SU-DHL-6 (cell line): ENCODE results near the gene EYA2.

Experiments
- H2AFZ ChIP-seq: fragments of 200-600 bp; sonication (generic); 2 replicates; pipeline ENCODE4 v1.6.1; 2014; ENCODE audit warnings: low read depth, mild to moderate bottlenecking, moderate library complexity, mixed read lengths, antibody characterized with exemption, low read length; ENCODE audit not compliant: severe bottlenecking
- H3F3A ChIP-seq: fragments of 200-600 bp; shearing (Covaris generic); 2 replicates; pipeline ENCODE4 v1.6.0; 2016; ENCODE audit warnings: antibody characterized with exemption, mild to moderate bottlenecking; ENCODE audit not compliant: insufficient read depth
- H3K27ac ChIP-seq: fragments of 200-600 bp; sonication (generic); 2 replicates; pipeline ENCODE4 v1.5.1; 2016; ENCODE audit warnings: low read depth, mild to moderate bottlenecking, low read length, moderate library complexity, mixed read lengths
- H3K27me3 ChIP-seq: fragments of 200-600 bp; sonication (generic), shearing (Covaris generic); 2 replicates; pipeline ENCODE4 v1.6.0; 2014; ENCODE audit warnings: mild to moderate bottlenecking, low read length
- H3K36me3 ChIP-seq: fragments of 200-600 bp; sonication (generic); 2 replicates; pipeline ENCODE4 v1.6.1; 2014; ENCODE audit warnings: mild to moderate bottlenecking, low read length, mixed read lengths
- H3K4me2 ChIP-seq: fragments of 300-600, 200-600 bp; shearing (Covaris generic), sonication (generic); 2 replicates; pipeline ENCODE4 v1.6.0; 2014; ENCODE audit warnings: low read length, low read depth, mild to moderate bottlenecking; ENCODE audit not compliant: poor library complexity, severe bottlenecking
- H3K4me3 ChIP-seq: fragments of 200-600 bp; sonication (generic); 2 replicates; pipeline ENCODE4 v1.5.1; 2014; ENCODE audit warnings: antibody characterized with exemption, low read length, mild to moderate bottlenecking, mixed read lengths; ENCODE audit not compliant: insufficient read depth, poor library complexity, severe bottlenecking
- H3K79me2 ChIP-seq: fragments of 200-600 bp; sonication (generic); 2 replicates; pipeline ENCODE4 v1.6.1; 2014; ENCODE audit warnings: mild to moderate bottlenecking, low read length, moderate library complexity; ENCODE audit not compliant: insufficient read depth
- H3K9ac ChIP-seq: fragments of 200-600 bp; sonication (generic); 2 replicates; pipeline ENCODE4 v1.7.0; 2014; ENCODE audit warnings: mild to moderate bottlenecking, low read length
- H3K9me2 ChIP-seq: fragments of 200-600 bp; sonication (generic); replicated peaks from 2 replicates; pipeline ENCODE4 v1.6.1; 2014; ENCODE audit warnings: low read length; ENCODE audit not compliant: insufficient read depth
- H3K9me3 ChIP-seq: fragments of 200-600 bp; sonication (generic); 2 replicates; pipeline ENCODE4 v1.6.1; 2014; ENCODE audit warnings: low read length, mixed read lengths; ENCODE audit not compliant: insufficient read depth
- H4K20me1 ChIP-seq: fragments of 200-600 bp; sonication (generic); 2 replicates; pipeline ENCODE4 v1.6.1; 2014; ENCODE audit warnings: low read depth, mild to moderate bottlenecking, antibody characterized with exemption, low read length, moderate library complexity, mixed read lengths
- EZH2phosphoT487 ChIP-seq: fragments of 200-600 bp; sonication (generic), shearing (Covaris generic); conservative IDR thresholded peaks from 2 replicates; pipeline ENCODE4 v1.6.1; 2018; ENCODE audit warnings: mild to moderate bottlenecking, antibody characterized with exemption, low read length, moderate library complexity, mixed read lengths
- TF ChIP-seq, protein P1 (sequence below): fragments of 200-600 bp; sonication (generic); IDR thresholded peaks from one replicate; pipeline ENCODE4 v1.5.1; 2017; ENCODE audit warnings: antibody characterized with exemption, mild to moderate bottlenecking, low read length, moderate library complexity; ENCODE audit not compliant: insufficient read depth, poor library complexity, severe bottlenecking

Gene EYA2

DNA sequence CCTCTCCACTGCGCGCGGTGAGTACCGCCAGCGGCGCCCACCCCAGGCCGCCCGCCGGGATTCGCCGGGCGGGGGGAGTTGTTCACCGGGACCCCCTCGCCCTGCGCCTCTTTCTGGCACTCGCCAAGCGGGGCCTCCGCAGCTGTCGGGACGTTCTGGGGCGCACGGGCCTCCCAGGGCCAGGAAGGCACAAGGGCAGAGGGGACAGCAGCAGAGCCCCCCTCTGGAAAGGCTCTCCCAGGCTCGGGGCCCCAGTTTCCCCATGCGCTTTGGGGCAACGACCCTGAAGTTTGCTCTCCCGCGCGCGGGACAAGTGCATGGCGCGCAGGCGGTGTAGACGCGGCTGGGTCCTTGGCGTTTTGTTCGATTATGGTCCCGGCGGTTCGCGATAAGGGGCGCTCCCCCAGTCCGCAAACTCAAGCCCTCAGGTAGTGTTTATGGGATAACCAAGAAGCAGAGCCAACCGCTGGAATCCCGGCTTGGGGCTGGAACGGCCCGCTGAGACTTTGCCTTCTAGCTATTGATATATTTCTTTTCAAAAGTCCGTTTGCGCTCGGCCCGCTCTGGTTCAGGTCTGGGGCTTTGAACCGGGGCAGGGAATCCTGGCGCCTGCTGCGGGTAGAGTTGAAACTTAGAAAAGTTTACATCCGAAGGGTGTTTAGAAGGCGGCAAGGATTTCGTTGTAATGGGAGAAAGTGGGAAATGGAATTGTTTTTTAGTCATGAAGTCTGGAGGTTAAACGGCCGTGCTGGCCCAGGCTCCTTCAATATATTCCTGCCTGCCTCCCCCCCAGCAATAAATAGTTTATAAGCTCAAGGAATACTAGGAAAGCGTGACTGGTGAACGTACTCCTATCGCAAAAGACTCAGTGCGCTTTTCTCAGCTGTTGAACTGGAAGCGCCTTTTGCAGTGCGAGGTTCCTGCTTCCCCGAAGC is 595 bp downstream of the EYA2 start:
- Histone ChIP-seq H3K4me3 (no peak overlapping the region), H3K27ac (no peak overlapping the region), H3F3A (no peaks in the 10 kb centered on the region), H3K9me3 (no peaks in the 10 kb centered on the region), H3K36me3 (no peaks in the 10 kb centered on the region), H3K79me2 (no peaks in the 10 kb centered on the region), H3K9ac (no peak overlapping the region), H2AFZ (no peak overlapping the region), H3K4me2 (no peak overlapping the region), H3K27me3 (no peaks in the 10 kb centered on the region), H3K9me2 (no peaks in the 10 kb centered on the region), H4K20me1 (no peaks in the 10 kb centered on the region)
- no peak for TF ChIP-seq EZH2phosphoT487
- TF ChIP-seq, protein P1, sequence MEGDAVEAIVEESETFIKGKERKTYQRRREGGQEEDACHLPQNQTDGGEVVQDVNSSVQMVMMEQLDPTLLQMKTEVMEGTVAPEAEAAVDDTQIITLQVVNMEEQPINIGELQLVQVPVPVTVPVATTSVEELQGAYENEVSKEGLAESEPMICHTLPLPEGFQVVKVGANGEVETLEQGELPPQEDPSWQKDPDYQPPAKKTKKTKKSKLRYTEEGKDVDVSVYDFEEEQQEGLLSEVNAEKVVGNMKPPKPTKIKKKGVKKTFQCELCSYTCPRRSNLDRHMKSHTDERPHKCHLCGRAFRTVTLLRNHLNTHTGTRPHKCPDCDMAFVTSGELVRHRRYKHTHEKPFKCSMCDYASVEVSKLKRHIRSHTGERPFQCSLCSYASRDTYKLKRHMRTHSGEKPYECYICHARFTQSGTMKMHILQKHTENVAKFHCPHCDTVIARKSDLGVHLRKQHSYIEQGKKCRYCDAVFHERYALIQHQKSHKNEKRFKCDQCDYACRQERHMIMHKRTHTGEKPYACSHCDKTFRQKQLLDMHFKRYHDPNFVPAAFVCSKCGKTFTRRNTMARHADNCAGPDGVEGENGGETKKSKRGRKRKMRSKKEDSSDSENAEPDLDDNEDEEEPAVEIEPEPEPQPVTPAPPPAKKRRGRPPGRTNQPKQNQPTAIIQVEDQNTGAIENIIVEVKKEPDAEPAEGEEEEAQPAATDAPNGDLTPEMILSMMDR: no peak

DNA sequence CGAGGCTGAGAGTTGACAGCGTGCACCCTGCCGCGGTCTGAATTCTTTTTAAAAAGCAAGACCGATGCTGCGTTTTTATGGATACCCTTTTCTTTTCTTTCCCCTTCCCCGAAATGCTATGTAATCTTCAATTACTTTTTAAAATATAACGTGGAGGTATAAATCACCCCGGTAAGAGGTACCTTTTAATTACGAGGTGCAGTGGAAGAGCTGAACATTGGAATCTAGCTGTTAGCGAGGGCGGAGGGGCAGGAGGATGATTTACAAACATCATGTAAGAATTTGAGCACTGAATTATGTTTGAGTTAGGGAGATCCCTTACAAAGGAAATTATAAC is 1.2 kb downstream of the EYA2 start:
- Histone ChIP-seq H3K9me3 (no peaks in the 10 kb centered on the region), H3F3A (no peaks in the 10 kb centered on the region), H3K9ac (no peak overlapping the region), H3K4me2 (no peak overlapping the region), H2AFZ (no peak overlapping the region), H4K20me1 (no peaks in the 10 kb centered on the region), H3K79me2 (no peaks in the 10 kb centered on the region), H3K27ac (no peak overlapping the region), H3K27me3 (no peaks in the 10 kb centered on the region), H3K4me3 (no peak overlapping the region), H3K36me3 (no peaks in the 10 kb centered on the region), H3K9me2 (no peaks in the 10 kb centered on the region)
- TF ChIP-seq EZH2phosphoT487: no peak
- TF ChIP-seq, protein P1: no peak

DNA sequence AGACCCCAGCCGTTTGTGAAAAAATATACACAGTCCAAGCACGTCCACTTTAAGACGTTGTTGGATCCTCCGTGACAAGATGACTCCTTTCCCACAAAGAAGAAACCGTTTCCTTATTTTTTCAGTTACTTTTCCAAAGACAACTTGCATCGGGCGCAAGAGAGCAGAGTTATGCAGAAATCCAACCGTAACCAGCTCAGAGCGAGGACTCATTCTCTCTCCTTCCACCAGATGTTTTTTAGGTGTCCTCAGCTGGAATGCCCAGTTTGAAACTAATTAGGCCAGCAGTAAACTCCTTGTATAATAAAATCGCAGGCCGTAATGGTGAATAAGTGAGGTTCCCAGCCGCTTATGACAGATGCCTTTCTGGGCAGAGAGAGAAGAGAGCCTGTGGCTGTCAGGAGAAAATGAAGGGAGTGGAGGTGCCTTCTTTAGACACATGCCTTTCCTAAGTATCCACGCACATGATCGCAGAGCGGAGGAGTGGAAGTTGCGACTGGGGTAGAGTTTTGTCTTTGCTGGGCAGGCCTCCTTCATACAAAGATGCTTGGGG is 2.8 kb downstream of the EYA2 start:
- H3K9me2 ChIP-seq: no peaks in the 10 kb centered on the region
- no peaks in the 10 kb centered on the region for H3K36me3 ChIP-seq
- no peaks in the 10 kb centered on the region for H3F3A ChIP-seq
- H3K27ac ChIP-seq: no peak overlapping the region
- no peak overlapping the region for H3K9ac ChIP-seq
- no peaks in the 10 kb centered on the region for H3K9me3 ChIP-seq
- H3K27me3 ChIP-seq: no peaks in the 10 kb centered on the region
- H3K4me3 ChIP-seq: no peak overlapping the region
- TF ChIP-seq, protein P1: no peak
- no peak for TF ChIP-seq EZH2phosphoT487
- H4K20me1 ChIP-seq: no peaks in the 10 kb centered on the region
- H3K4me2 ChIP-seq: no peak overlapping the region
- H2AFZ ChIP-seq: no peak overlapping the region
- no peaks in the 10 kb centered on the region for H3K79me2 ChIP-seq
